Measurements from ENCODE around the gene ADNP. TPM values are rescaled to one million over a fixed set of nuclear protein-coding genes. Genes with fewer than 3 reads are reported as not detected.

ADNP gene
- total RNA-seq, 1 experiment from 2014 or later, result 27.5 TPM

- Histone ChIP-seq H3K79me2 (ENCODE audit: low read length) (peaks cover 71% of the 10 kb centered on the region), H3K27me3 (ENCODE audit: low read length) (no peaks in the 10 kb centered on the region), H3K36me3 (ENCODE audit: low read depth, low read length) (peaks cover 49% of the 10 kb centered on the region), H3K9me2 (replicated peaks; ENCODE audit: low read length) (no peaks in the 10 kb centered on the region), H4K20me1 (ENCODE audit: low read length) (peaks cover 48% of the 10 kb centered on the region), H2AFZ (ENCODE audit: low read length) (no peak overlapping the region), H3K9ac (ENCODE audit: low read length) (no peak overlapping the region), H3K4me3 (ENCODE audit: low read length) (peak overlapping the region; percentile 92), H3F3A (ENCODE audit: low read length, unreplicated experiment) (peaks cover 15% of the 10 kb centered on the region), H3K4me2 (ENCODE audit: low read length) (peak overlapping the region; percentile 90), H3K9me3 (ENCODE audit: low read length) (no peaks in the 10 kb centered on the region), H3K27ac (ENCODE audit: low read length) (no peak overlapping the region), H3K4me1 (ENCODE audit: insufficient read depth, low read length) (peaks cover 31% of the 10 kb centered on the region)
- TF ChIP-seq CTCF (conservative IDR thresholded peaks at IDR 0.05; ENCODE audit: low read depth, low read length) (no peak), EZH2phosphoT487 (IDR thresholded peaks at IDR 0.05; ENCODE audit: borderline replicate concordance, low read length) (no peak), EZH2 (IDR thresholded peaks at IDR 0.05; ENCODE audit: low read length, unreplicated experiment) (no peak)
- CTCF ChIA-PET, result no interaction called here
- ATAC-seq (no peak), DNase-seq (no peak)
- intact Hi-C loops (cut with micrococcal nuclease), result loop anchor here (5.0 kb wide), 1 partner anchor 36 kb away; no protein-coding TSS in a partner anchor
- BruUV-seq (replicated peaks), result no TSS peak
- POLR2A ChIA-PET (ENCODE audit: unreplicated experiment), result no interaction called here
Observed at GRCh38 chr20:50928469-50928868, 2.8 kb downstream of the ADNP start.

GRCh38 chr20:50926530-50926929, 4.7 kb downstream of the ADNP start:
- ChIA-PET POLR2A (ENCODE audit: unreplicated experiment) (no interaction called here), CTCF (no interaction called here)
- DNase-seq (no peak), ATAC-seq (no peak)
- BruUV-seq (replicated peaks), result no TSS peak
- no peak for TF ChIP-seq CTCF (conservative IDR thresholded peaks at IDR 0.05; ENCODE audit: low read depth, low read length)
- TF ChIP-seq EZH2 (IDR thresholded peaks at IDR 0.05; ENCODE audit: low read length, unreplicated experiment), result no peak
- Histone ChIP-seq H3K27ac (ENCODE audit: low read length) (no peak overlapping the region), H3K4me2 (ENCODE audit: low read length) (no peak overlapping the region), H3F3A (ENCODE audit: low read length, unreplicated experiment) (no peaks in the 10 kb centered on the region), H2AFZ (ENCODE audit: low read length) (no peak overlapping the region), H3K27me3 (ENCODE audit: low read length) (no peaks in the 10 kb centered on the region), H4K20me1 (ENCODE audit: low read length) (peaks cover 60% of the 10 kb centered on the region), H3K9me2 (replicated peaks; ENCODE audit: low read length) (no peaks in the 10 kb centered on the region), H3K4me1 (ENCODE audit: insufficient read depth, low read length) (peaks cover 25% of the 10 kb centered on the region), H3K9ac (ENCODE audit: low read length) (no peak overlapping the region), H3K79me2 (ENCODE audit: low read length) (peaks cover 91% of the 10 kb centered on the region), H3K9me3 (ENCODE audit: low read length) (no peaks in the 10 kb centered on the region), H3K4me3 (ENCODE audit: low read length) (no peak overlapping the region), H3K36me3 (ENCODE audit: low read depth, low read length) (peaks cover 56% of the 10 kb centered on the region)
- intact Hi-C loops (cut with micrococcal nuclease), result loop anchor here (5.0 kb wide), 1 partner anchor 34 kb away; no protein-coding TSS in a partner anchor

- BruUV-seq (replicated peaks), result no TSS peak
- Histone ChIP-seq H3K4me1 (ENCODE audit: insufficient read depth, low read length) (peaks cover 21% of the 10 kb centered on the region), H4K20me1 (ENCODE audit: low read length) (peaks cover 76% of the 10 kb centered on the region), H3K9ac (ENCODE audit: low read length) (no peak overlapping the region), H2AFZ (ENCODE audit: low read length) (no peak overlapping the region), H3K79me2 (ENCODE audit: low read length) (peaks cover 100% of the 10 kb centered on the region), H3K36me3 (ENCODE audit: low read depth, low read length) (peaks cover 56% of the 10 kb centered on the region), H3K27ac (ENCODE audit: low read length) (no peak overlapping the region), H3K9me3 (ENCODE audit: low read length) (no peaks in the 10 kb centered on the region), H3K9me2 (replicated peaks; ENCODE audit: low read length) (no peaks in the 10 kb centered on the region), H3K27me3 (ENCODE audit: low read length) (no peaks in the 10 kb centered on the region), H3F3A (ENCODE audit: low read length, unreplicated experiment) (no peaks in the 10 kb centered on the region), H3K4me2 (ENCODE audit: low read length) (no peak overlapping the region), H3K4me3 (ENCODE audit: low read length) (no peak overlapping the region)
- TF ChIP-seq EZH2phosphoT487 (IDR thresholded peaks at IDR 0.05; ENCODE audit: borderline replicate concordance, low read length) (no peak), EZH2 (IDR thresholded peaks at IDR 0.05; ENCODE audit: low read length, unreplicated experiment) (no peak), CTCF (conservative IDR thresholded peaks at IDR 0.05; ENCODE audit: low read depth, low read length) (no peak)
- ATAC-seq, result no peak
- POLR2A ChIA-PET (ENCODE audit: unreplicated experiment), result interaction anchor here (0.8 kb wide), 1 partner anchor 134 kb away, joined by 4 read pairs; no protein-coding TSS in a partner anchor
- intact Hi-C loops (cut with micrococcal nuclease), result no loop called here
- CTCF ChIA-PET, result interaction anchor here (0.5 kb wide), 1 partner anchor 131 kb away, joined by 9 read pairs; no protein-coding TSS in a partner anchor
- DNase-seq, result no peak
Observed at GRCh38 chr20:50924261-50924920, 6.8 kb downstream of the ADNP start.
